GM19467 (cell line): Measurements from ENCODE around the gene ZNF146.
"Not testable (repeated sequence)": the region's sequence is repeated elsewhere in the genome, so short reads cannot be mapped to it uniquely, and the experiment has no call there.

Experiments used
- ATAC-seq: cut with Tn5 transposase; IDR thresholded peaks from one replicate; pipeline ENCODE4 v1.9.1; 2021; ENCODE audit warnings: mild to moderate bottlenecking, moderate library complexity; ENCODE audit not compliant: unreplicated experiment

Gene ZNF146

DNA sequence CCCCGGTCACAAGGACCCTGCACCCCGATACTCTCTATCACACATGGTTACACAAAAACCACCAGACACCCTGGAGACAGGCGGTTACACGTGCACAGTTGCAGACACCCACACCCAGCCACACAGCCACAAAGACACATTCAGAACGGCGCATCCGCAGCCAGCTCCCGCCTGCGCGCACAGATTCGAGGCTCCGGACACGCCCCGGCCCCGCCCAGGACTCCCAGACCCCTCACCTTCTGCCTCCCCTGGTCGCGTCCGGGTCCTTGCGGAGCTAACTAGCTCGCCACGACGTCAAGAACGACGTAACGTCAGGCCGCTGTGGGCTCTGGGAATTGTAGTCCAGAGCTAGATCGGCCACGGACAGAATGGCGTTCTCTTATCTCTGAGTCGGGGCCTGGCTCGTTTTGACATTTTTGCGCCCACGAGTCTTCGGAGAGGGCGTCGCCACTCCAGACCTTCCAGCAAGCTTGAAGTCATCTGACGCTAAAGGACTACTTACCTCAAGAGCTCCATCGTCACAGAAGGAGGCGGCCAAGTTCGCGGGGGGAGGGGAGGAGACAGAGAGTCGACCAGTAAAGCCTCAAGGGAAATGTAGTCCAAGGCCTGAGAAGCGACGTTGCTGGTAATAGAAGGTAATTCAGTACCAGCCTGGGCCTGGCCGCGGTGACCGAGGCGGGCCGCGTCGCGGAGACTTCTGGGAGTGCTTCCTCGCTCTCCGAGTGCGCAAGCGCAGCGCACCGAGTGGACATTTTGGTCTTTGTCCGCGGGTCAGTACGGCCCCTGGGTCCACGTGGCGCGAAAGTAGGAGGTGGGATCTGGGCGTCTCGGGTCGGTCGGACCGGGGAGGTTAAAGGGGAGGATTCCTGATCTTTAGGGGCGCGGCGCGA lies at the start of gene ZNF146, which contains the start of gene ZNF565:
ZNF146 (plus strand) TSS at position 721 of the 890 bp plus-strand sequence. CDS start 21,335 bp downstream, outside the sequence.
ZNF565 (minus strand) TSS at position 280 of the 890 bp plus-strand sequence. CDS start 12,680 bp downstream, outside the sequence.
- ATAC-seq: peak; percentile 83

- ATAC-seq: no peak
These were observed 45.7 kb upstream of the ZNF146 start for GRCh38 chr19:36169084-36169760.

GRCh38 chr19:36172852-36173251 lies 42.1 kb upstream of the ZNF146 start:
- no peak for ATAC-seq

GRCh38 chr19:36173846-36174245 lies 41.1 kb upstream of the ZNF146 start:
- not testable (repeated sequence) for ATAC-seq

- ATAC-seq: not testable (repeated sequence)
These were observed 35.8 kb upstream of the ZNF146 start for GRCh38 chr19:36179077-36179476.

- no peak for ATAC-seq
These were observed 32.2 kb upstream of the ZNF146 start for GRCh38 chr19:36182612-36183244.

DNA sequence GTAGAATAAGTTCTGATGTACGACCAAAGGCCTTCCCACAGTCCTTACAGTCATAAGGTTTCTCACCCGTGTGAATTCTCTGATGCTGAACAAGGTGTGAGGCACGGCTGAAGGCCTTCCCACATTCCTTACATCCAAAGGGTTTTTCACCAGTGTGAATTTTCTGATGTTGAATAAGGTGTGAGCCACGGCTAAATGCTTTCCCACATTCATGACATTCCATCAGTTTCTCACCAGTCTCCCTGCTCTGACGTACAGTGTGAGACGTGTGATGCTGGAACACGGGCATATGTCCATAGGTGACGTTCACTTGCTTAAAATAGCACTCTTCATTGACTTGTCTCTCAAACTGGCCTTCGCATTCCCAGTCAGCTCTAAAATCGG lies 31.7 kb upstream of the ZNF146 start:
- no peak for ATAC-seq

DNA sequence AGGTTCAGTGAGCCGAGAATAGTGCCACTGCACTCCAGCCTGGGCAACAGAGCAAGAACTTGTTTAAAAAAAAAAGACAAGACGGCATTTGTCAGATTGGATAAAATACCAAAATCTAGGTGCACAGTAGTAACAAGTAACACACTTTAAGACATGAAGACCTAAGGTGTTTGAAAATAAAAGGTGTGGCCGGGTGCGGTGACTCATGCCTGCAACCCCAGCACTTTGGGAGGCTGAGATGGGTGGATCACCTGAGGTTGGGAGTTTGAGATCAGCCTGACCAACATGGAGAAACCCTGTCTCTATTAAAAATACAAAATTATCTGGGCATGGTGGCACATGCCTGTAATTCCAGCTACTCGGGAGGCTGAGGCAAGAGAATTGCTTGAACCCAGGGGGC lies 28.2 kb upstream of the ZNF146 start:
- ATAC-seq: not testable (repeated sequence)

- no peak for ATAC-seq
These were observed 18.7 kb upstream of the ZNF146 start for GRCh38 chr19:36196249-36196648.

- no peak for ATAC-seq
These were observed 16.8 kb upstream of the ZNF146 start for GRCh38 chr19:36198119-36198518.

DNA sequence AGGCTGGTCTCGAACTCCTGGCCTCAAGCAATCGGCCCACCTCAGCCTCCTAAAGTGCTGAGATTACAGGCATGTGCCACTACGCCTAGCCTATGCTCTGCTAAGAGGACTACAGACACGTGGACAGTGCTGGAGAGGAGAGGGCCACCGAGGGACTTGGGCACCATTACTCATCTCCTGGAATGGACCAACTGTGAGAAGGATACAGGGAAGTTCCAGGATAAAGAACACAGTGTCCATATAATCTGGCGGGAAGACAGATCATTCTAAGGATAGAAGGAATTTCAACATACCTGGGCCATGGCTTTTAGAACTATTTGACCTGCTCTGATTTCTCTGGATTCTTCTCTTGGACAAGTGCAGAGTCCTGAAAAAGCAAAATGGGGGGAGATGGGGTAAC lies 13.2 kb upstream of the ZNF146 start:
- ATAC-seq: no peak

GRCh38 chr19:36203293-36203692 lies 11.6 kb upstream of the ZNF146 start:
- no peak for ATAC-seq

DNA sequence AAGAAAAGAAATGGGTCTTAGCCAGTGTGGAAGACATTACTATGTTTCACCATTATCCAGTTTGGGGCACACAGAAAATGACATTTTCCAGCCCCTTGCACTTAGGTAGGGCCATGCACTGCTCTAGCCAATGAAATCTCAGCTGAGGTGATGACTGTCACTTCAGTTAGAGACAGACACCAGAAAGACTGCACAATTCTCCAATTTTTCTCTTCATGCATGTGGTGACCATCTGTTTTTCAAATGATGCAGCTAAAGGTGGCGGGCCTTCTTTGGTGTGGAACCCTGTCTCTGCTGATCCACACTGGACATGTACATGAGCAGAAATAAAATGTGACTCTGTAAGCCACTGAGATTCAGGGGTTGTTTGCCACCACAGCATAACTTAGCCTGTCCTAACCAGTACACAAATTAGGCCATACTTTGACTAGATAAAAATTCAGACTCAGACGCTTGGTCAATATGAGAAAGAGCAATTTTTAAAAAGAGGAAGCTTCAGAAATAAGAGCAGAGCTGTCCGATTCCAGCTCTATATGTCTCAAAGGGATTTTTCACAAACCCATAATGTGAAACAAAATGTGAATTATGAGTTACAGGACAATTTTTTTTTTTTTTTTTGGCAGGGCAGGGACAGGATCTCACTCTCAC lies 7.2 kb upstream of the ZNF146 start:
- no peak for ATAC-seq

GRCh38 chr19:36209372-36209771 lies 5.5 kb upstream of the ZNF146 start:
- no peak for ATAC-seq

GRCh38 chr19:36210497-36210896 lies 4.4 kb upstream of the ZNF146 start:
- no peak for ATAC-seq

DNA sequence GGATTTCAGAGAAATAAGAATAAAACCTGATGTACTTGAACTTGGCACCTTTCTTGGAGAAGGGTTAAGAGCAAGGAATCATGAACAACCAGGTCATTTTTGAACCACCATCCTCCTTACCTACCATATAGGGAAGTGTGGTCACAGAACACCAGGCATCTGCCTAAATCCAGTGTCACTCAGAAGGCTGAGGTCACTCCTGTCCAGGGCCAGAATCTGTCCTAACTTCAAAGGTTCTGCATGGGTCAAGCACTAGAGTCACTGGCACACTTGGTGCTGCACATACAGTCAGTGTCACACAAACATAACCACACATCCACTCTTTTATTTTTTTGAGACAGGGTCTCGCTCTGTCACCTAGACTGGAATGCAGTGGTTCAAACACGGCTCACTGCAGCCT lies 2.0 kb upstream of the ZNF146 start:
- no peak for ATAC-seq

- no peak for ATAC-seq
These were observed 594 bp downstream of the ZNF146 start for GRCh38 chr19:36215276-36216123.

DNA sequence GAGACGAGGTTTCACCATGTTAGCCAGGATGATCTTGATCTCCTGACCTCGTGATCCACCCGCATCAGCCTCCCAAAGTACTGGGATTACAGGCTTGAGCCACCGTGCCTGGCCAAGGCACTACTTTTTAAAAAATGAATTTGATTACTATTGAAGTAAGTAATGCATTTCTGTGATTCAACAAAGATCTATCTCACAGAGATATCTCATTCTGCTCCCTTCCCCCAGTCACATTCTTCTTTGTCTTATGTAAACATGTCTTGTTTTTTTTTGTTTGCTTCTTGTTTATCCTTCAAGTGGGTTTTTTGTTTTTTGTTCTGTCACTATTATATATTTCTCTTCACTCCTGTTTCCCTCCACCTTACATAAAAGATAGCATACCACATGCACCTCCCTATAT lies 6.6 kb downstream of the ZNF146 start:
- no peak for ATAC-seq

DNA sequence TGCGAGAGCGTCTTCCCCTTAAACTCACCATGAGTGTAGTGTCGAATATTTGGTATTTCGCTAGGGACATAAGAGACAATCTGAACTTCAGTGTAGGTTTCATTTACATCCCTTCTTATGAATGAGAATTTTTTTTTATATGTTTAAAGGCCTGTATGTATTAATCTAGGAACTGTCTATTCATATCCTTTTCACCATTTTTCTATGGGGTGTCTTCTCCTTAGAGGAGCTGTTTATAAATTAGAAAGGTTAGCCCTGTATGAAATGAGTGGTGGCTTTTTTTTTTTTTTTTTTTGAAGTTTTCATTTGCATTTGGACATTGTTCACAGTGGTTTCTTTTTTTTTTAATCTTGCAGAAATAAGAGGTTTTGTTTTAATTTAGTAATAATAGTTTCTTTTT lies 7.6 kb downstream of the ZNF146 start:
- ATAC-seq: no peak

DNA sequence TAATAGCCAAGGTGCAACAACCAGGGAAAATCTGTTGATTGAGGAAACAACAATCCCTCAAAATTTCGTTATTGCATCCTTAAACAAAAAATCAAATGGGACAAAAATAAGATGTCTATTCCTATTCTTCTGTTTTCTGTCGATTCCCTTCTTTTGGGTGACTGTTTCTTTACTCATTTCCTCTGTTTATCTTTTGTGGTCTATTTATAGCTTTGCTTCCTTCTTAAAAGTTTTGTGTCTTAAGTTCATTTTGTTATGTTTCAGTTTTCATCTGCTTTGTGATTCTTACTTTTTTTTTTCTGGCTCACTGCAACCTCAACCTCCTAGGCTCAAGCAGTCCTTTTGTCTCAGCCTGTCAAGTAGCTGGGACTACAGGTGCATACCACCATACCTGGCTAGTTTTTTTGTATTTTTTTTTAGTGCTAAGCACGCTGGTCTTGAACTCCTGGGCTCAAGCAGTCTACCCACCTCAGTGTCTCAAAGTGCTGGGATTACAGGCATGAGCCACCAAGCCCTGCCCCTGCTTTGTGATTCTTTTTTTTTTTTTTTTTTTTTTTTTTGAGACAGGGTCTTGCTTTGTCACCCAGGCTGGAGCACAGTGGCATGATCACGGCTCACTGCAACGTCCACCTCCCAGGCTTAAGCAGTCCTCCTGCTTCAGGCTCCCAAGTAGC lies 10.4 kb downstream of the ZNF146 start:
- ATAC-seq: no peak
